CD14-positive monocyte (primary cell): ENCODE measurements around the gene KSR2. TPM values are rescaled to one million over a fixed set of nuclear protein-coding genes. Genes with fewer than 3 reads are reported as not detected.

Experiments
- DNase-seq, 3 donors: peaks; one replicate each; pipeline ENCODE4 v3.0.0-alpha.2; 2011 to 2022
- H2AFZ ChIP-seq: 2 replicates; pipeline ENCODE4 v1.6.0; 2012; ENCODE audit warnings: mild to moderate bottlenecking, low read depth, low read length, inconsistent platforms; ENCODE audit not compliant: insufficient read depth, poor library complexity, severe bottlenecking
- H3K27ac ChIP-seq, 2 donors: 1 replicate in 1 of 2; 2 replicates in 1 of 2; pipeline ENCODE4 v1.5.1; 2012 to 2013; ENCODE audit warnings: low read length in 2 of 2, control low read depth in 1 of 2, inconsistent platforms in 1 of 2, low read depth in 1 of 2, mild to moderate bottlenecking in 1 of 2
- H3K27me3 ChIP-seq, 2 donors: one replicate each; pipeline versions ENCODE4 v1.6.0 to v1.6.1; 2011 to 2013; ENCODE audit warnings: low read length in 2 of 2; ENCODE audit not compliant: control insufficient read depth in 2 of 2, insufficient read depth in 2 of 2
- H3K36me3 ChIP-seq, 2 donors: replicated peaks in 1 of 2; 1 replicate in 1 of 2; 2 replicates in 1 of 2; pipeline versions ENCODE4 v1.5.1 to v1.6.1; 2012 to 2013; ENCODE audit warnings: low read length in 2 of 2, control low read depth in 1 of 2, inconsistent platforms in 1 of 2, mild to moderate bottlenecking in 1 of 2; ENCODE audit not compliant: insufficient read depth in 2 of 2, control insufficient read depth in 1 of 2
- H3K4me1 ChIP-seq, 2 donors: 1 replicate in 1 of 2; 2 replicates in 1 of 2; pipeline versions ENCODE4 v1.5.1 to v1.6.1; 2012 to 2013; ENCODE audit warnings: low read length in 2 of 2, control low read depth in 1 of 2, inconsistent platforms in 1 of 2, mild to moderate bottlenecking in 1 of 2, moderate library complexity in 1 of 2; ENCODE audit not compliant: insufficient read depth in 2 of 2, control insufficient read depth in 1 of 2
- H3K4me2 ChIP-seq: replicated peaks from 2 replicates; pipeline ENCODE3; 2012; ENCODE audit warnings: low read length, moderate library complexity, mild to moderate bottlenecking; ENCODE audit not compliant: poor library complexity, severe bottlenecking; ENCODE audit errors: extremely low read depth
- H3K4me3 ChIP-seq, 3 experiments: fragments of 200-600 bp in 1 of 3; sonication (generic) in 1 of 3; replicated peaks in 1 of 3; 1 replicate in 2 of 3; 2 replicates in 1 of 3; pipeline ENCODE4 v1.5.1; 2011 to 2013; ENCODE audit warnings: low read length in 3 of 3, mild to moderate bottlenecking in 3 of 3, control low read depth in 2 of 3, low read depth in 2 of 3, inconsistent platforms in 1 of 3, moderate library complexity in 1 of 3
- H3K79me2 ChIP-seq: 2 replicates; pipeline ENCODE4 v1.6.0; 2012; ENCODE audit warnings: mild to moderate bottlenecking, control low read depth, inconsistent platforms, low read length, moderate library complexity; ENCODE audit not compliant: insufficient read depth
- H3K9ac ChIP-seq: 2 replicates; pipeline ENCODE4 v1.6.0; 2017; ENCODE audit warnings: low read length, mild to moderate bottlenecking; ENCODE audit not compliant: insufficient read depth, poor library complexity, severe bottlenecking
- H3K9me3 ChIP-seq, 2 donors: replicated peaks in 1 of 2; 1 replicate in 1 of 2; 2 replicates in 1 of 2; pipeline versions ENCODE4 v1.5.1 to v1.6.1; 2012 to 2013; ENCODE audit warnings: low read length in 2 of 2, control low read depth in 1 of 2; ENCODE audit not compliant: control insufficient read depth in 1 of 2, insufficient read depth in 1 of 2
- H4K20me1 ChIP-seq: 2 replicates; pipeline ENCODE4 v1.6.0; 2012; ENCODE audit warnings: mild to moderate bottlenecking, low read length, control low read depth, moderate library complexity; ENCODE audit not compliant: insufficient read depth
- H3K27ac Mint-ChIP-seq, 7 donors: one replicate each; pipeline ENCODE4 v1.8.0; 2020; ENCODE audit warnings: mild to moderate bottlenecking in 7 of 7, mixed read lengths in 7 of 7, moderate library complexity in 6 of 7, inconsistent platforms in 2 of 7
- H3K27me3 Mint-ChIP-seq, 3 donors: one replicate each; pipeline ENCODE4 v1.8.0; 2021 to 2022; ENCODE audit warnings: low read depth in 3 of 3, mild to moderate bottlenecking in 3 of 3, mixed read lengths in 3 of 3, moderate library complexity in 3 of 3, inconsistent platforms in 1 of 3
- H3K36me3 Mint-ChIP-seq, 2 donors: one replicate each; pipeline ENCODE4 v1.8.0; 2020; ENCODE audit warnings: mixed read lengths in 2 of 2, inconsistent platforms in 1 of 2, mild to moderate bottlenecking in 1 of 2
- H3K4me1 Mint-ChIP-seq: one replicate; pipeline ENCODE4 v1.8.0; 2020; ENCODE audit warnings: mild to moderate bottlenecking, mixed read lengths
- H3K4me3 Mint-ChIP-seq, 2 donors: one replicate each; pipeline ENCODE4 v1.8.0; 2020; ENCODE audit warnings: mild to moderate bottlenecking in 2 of 2, mixed read lengths in 2 of 2, moderate library complexity in 1 of 2
- H3K9me3 Mint-ChIP-seq, 7 donors: one replicate each; pipeline ENCODE4 v1.8.0; 2020 to 2022; ENCODE audit warnings: mixed read lengths in 7 of 7, mild to moderate bottlenecking in 6 of 7, moderate library complexity in 6 of 7, inconsistent platforms in 2 of 7
- CTCF ChIP-seq: fragments of 200-600 bp; IDR thresholded peaks from one replicate; pipeline ENCODE4 v1.8.0; 2022; ENCODE audit warnings: antibody characterized with exemption, mild to moderate bottlenecking
- WGBS: methylation state at CpG from one replicate; pipeline ENCODE4 v1.1.5; 2013; ENCODE audit warnings: missing lambda C conversion rate; ENCODE audit not compliant: insufficient coverage; 5-methylcytosine and 5-hydroxymethylcytosine counted together
- intact Hi-C, 2 donors: fragments of 100-400 bp; cut with micrococcal nuclease; formaldehyde crosslinking; loops; one replicate each; pipeline versions ENCODE4 v1.15.0 to v1.15.1; 2023
- polyA plus RNA-seq, 3 donors: library from polyadenylated mRNA; depleted of rRNA in 1 of 3; unstranded in 2 of 3; stranded (reverse) in 1 of 3; fragments of 300-500 nt in 2 of 3; fragments of >200 nt in 1 of 3; fragmentation: Illumina TruSeq in 2 of 3; gene quantifications; 1 replicate in 2 of 3; 2 replicates in 1 of 3; pipeline ENCODE4 v1.2.3, GENCODE V29; 2012 to 2021

Gene KSR2
- polyA plus RNA-seq, 3 donors = not detected

GRCh38 chr12:117847371-117847770 lies 121.4 kb downstream of the KSR2 start:
- Histone ChIP-seq H3K4me2 (no peak overlapping the region), H3K79me2 (no peaks in the 10 kb centered on the region), H3K9ac (no peak overlapping the region), H2AFZ (no peak overlapping the region), H3K4me3 (no peak overlapping the region), H3K27me3 (peaks cover 0 to 9% of the 10 kb centered on the region in 2 donors), H3K36me3 (no peaks in the 10 kb centered on the region), H3K4me1 (no peaks in the 10 kb centered on the region), H4K20me1 (no peaks in the 10 kb centered on the region), H3K27ac (no peak overlapping the region), H3K9me3 (peaks cover 0 to 3% of the 10 kb centered on the region in 2 donors)
- Mint-ChIP-seq H3K4me1 (no peaks in the 10 kb centered on the region), H3K27ac (no peak overlapping the region), H3K4me3 (no peak overlapping the region), H3K9me3 (peaks cover 0 to 11% (median 5%) of the 10 kb centered on the region in 7 donors), H3K36me3 (no peaks in the 10 kb centered on the region), H3K27me3 (peaks cover 4 to 25% (median 14%) of the 10 kb centered on the region in 3 donors)
- intact Hi-C loops = no loop called here
- no peak for TF ChIP-seq CTCF
- WGBS = 50% methylated on average over 5 of the region's 5 CpGs
- no peak for DNase-seq

GRCh38 chr12:117845271-117845904 lies 123.4 kb downstream of the KSR2 start:
- H3K9me3 ChIP-seq = peaks cover 0 to 3% of the 10 kb centered on the region in 2 donors
- H3K27ac Mint-ChIP-seq = no peak overlapping the region
- no peaks in the 10 kb centered on the region for H3K36me3 Mint-ChIP-seq
- H3K27ac ChIP-seq = no peak overlapping the region
- peaks cover 4 to 25% (median 14%) of the 10 kb centered on the region in 3 donors for H3K27me3 Mint-ChIP-seq
- TF ChIP-seq CTCF = no peak
- WGBS = 84% methylated on average over 5 of the region's 7 CpGs
- intact Hi-C loops = no loop called here
- H3K4me1 Mint-ChIP-seq = no peaks in the 10 kb centered on the region
- peaks cover 0 to 9% of the 10 kb centered on the region in 2 donors for H3K27me3 ChIP-seq
- no peak overlapping the region for H3K4me3 Mint-ChIP-seq
- peaks cover 0 to 11% (median 5%) of the 10 kb centered on the region in 7 donors for H3K9me3 Mint-ChIP-seq
- H3K4me1 ChIP-seq = no peaks in the 10 kb centered on the region
- H3K4me2 ChIP-seq = no peak overlapping the region
- DNase-seq = no peak
- H3K9ac ChIP-seq = no peak overlapping the region
- no peaks in the 10 kb centered on the region for H3K36me3 ChIP-seq
- H4K20me1 ChIP-seq = no peaks in the 10 kb centered on the region
- H3K4me3 ChIP-seq = no peak overlapping the region
- no peak overlapping the region for H2AFZ ChIP-seq
- H3K79me2 ChIP-seq = no peaks in the 10 kb centered on the region
